IgD-negative memory B cell (primary cell): Measurements from ENCODE around the gene FOXP3. TPM values are rescaled to one million over a fixed set of nuclear protein-coding genes. Genes with fewer than 3 reads are reported as not detected.

ENCODE experiments used
- H3K27ac Mint-ChIP-seq, 3 donors: one replicate each; pipeline ENCODE4 v1.8.0; 2020 to 2022; ENCODE audit warnings: mild to moderate bottlenecking in 3 of 3, mixed read lengths in 3 of 3, moderate library complexity in 1 of 3
- H3K27me3 Mint-ChIP-seq: one replicate; pipeline ENCODE4 v1.8.0; 2021; ENCODE audit warnings: mixed read lengths
- H3K36me3 Mint-ChIP-seq: one replicate; pipeline ENCODE4 v1.8.0; 2020; ENCODE audit warnings: mild to moderate bottlenecking, mixed read lengths
- H3K4me1 Mint-ChIP-seq, 3 donors: one replicate each; pipeline ENCODE4 v1.8.0; 2020 to 2022; ENCODE audit warnings: mixed read lengths in 3 of 3, mild to moderate bottlenecking in 1 of 3
- H3K4me3 Mint-ChIP-seq, 4 donors: one replicate each; pipeline ENCODE4 v1.8.0; 2020 to 2022; ENCODE audit warnings: mild to moderate bottlenecking in 4 of 4, mixed read lengths in 4 of 4, moderate library complexity in 3 of 4
- H3K9me3 Mint-ChIP-seq, 3 donors: one replicate each; pipeline ENCODE4 v1.8.0; 2020 to 2021; ENCODE audit warnings: mixed read lengths in 3 of 3, mild to moderate bottlenecking in 1 of 3
- polyA plus RNA-seq: library from polyadenylated mRNA; unstranded; fragments of 300-500 nt; fragmentation: Illumina TruSeq; gene quantifications from one replicate; pipeline ENCODE4 v1.2.3, GENCODE V29; 2021

The FOXP3 gene
- polyA plus RNA-seq, 1 donor from 2014 or later: 0.09 TPM

DNA sequence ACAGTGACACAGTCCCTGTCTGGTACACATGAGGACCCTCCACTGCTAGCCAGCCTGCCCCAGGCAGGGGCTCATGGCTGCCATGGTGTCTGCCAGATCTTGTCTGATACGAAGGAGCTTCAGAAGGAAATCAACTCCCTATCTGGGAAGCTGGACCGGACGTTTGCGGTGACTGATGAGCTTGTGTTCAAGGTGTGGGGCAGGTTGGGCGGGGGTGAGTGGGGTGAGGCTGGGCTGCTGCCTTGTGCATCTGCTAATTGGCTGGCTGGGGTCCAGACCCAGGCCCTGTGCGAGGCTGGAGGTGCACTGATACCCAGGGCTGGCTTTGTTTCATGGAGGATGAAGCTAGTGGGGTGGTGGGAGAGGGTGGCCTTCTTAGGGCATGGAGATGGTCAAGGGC, 15.4 kb downstream of the FOXP3 start:
- Mint-ChIP-seq H3K36me3 (no peaks in the 10 kb centered on the region), H3K9me3 (no peaks in the 10 kb centered on the region), H3K27me3 (no peaks in the 10 kb centered on the region), H3K4me3 (no peak overlapping the region), H3K4me1 (peaks cover 0 to 2% (median 0%) of the 10 kb centered on the region in 3 donors), H3K27ac (no peak overlapping the region)

- Mint-ChIP-seq H3K4me3 (no peak overlapping the region), H3K27me3 (no peaks in the 10 kb centered on the region), H3K9me3 (no peaks in the 10 kb centered on the region), H3K27ac (no peak overlapping the region), H3K4me1 (peaks cover 0 to 4% (median 0%) of the 10 kb centered on the region in 3 donors), H3K36me3 (no peaks in the 10 kb centered on the region)
These were observed 16.3 kb downstream of the FOXP3 start for GRCh38 chrX:49247916-49248811.

DNA sequence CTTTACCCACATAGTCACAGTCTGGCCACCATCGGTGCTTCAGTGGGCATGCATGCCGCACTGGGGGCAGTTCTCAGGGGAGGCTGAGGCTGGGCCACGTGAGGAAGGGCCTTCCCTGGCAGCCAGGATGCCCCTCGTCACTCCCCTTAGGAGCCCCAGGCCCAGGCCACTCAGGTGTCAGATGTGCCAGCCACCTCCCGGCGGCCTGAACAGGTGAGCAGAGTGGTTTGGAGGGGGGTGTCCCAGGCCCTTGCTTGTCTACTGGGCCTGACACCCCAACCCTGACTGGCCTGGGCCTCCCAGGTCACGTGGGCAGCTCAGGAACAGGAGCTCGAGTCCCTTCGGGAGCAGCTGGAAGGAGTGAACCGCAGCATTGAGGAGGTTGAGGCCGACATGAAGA, 17.2 kb downstream of the FOXP3 start:
- no peaks in the 10 kb centered on the region for H3K9me3 Mint-ChIP-seq
- H3K27me3 Mint-ChIP-seq: no peaks in the 10 kb centered on the region
- H3K4me1 Mint-ChIP-seq: peaks cover 0 to 4% (median 0%) of the 10 kb centered on the region in 3 donors
- no peak overlapping the region for H3K4me3 Mint-ChIP-seq
- no peak overlapping the region for H3K27ac Mint-ChIP-seq
- H3K36me3 Mint-ChIP-seq: no peaks in the 10 kb centered on the region

- H3K27ac Mint-ChIP-seq: no peak overlapping the region
- peaks cover 0 to 4% (median 0%) of the 10 kb centered on the region in 3 donors for H3K4me1 Mint-ChIP-seq
- no peaks in the 10 kb centered on the region for H3K9me3 Mint-ChIP-seq
These were observed 18.0 kb downstream of the FOXP3 start for GRCh38 chrX:49246541-49246940.

GRCh38 chrX:49244207-49244606, 20.3 kb downstream of the FOXP3 start:
- Mint-ChIP-seq H3K4me1 (peaks cover 0 to 2% (median 0%) of the 10 kb centered on the region in 3 donors), H3K27me3 (no peaks in the 10 kb centered on the region), H3K4me3 (no peak overlapping the region), H3K27ac (no peak overlapping the region), H3K36me3 (no peaks in the 10 kb centered on the region), H3K9me3 (no peaks in the 10 kb centered on the region)

More at GRCh38 chrX:49246541-49246940, 18.0 kb downstream of the FOXP3 start:
- Mint-ChIP-seq H3K36me3 (no peaks in the 10 kb centered on the region), H3K27me3 (no peaks in the 10 kb centered on the region), H3K4me3 (no peak overlapping the region)

GRCh38 chrX:49243166-49243565, 21.3 kb downstream of the FOXP3 start:
- H3K36me3 Mint-ChIP-seq: no peaks in the 10 kb centered on the region
- peaks cover 0 to 2% (median 0%) of the 10 kb centered on the region in 3 donors for H3K4me1 Mint-ChIP-seq
- no peaks in the 10 kb centered on the region for H3K27me3 Mint-ChIP-seq
- H3K4me3 Mint-ChIP-seq: no peak overlapping the region
- no peaks in the 10 kb centered on the region for H3K9me3 Mint-ChIP-seq
- H3K27ac Mint-ChIP-seq: no peak overlapping the region

- Mint-ChIP-seq H3K27me3 (no peaks in the 10 kb centered on the region), H3K36me3 (no peaks in the 10 kb centered on the region), H3K9me3 (no peaks in the 10 kb centered on the region), H3K4me1 (peaks cover 0 to 2% (median 0%) of the 10 kb centered on the region in 3 donors), H3K4me3 (no peak overlapping the region), H3K27ac (no peak overlapping the region)
These were observed 21.9 kb downstream of the FOXP3 start for GRCh38 chrX:49242545-49243066.

GRCh38 chrX:49238735-49239134, 25.8 kb downstream of the FOXP3 start:
- Mint-ChIP-seq H3K27me3 (no peaks in the 10 kb centered on the region), H3K4me1 (peaks cover 9 to 16% (median 12%) of the 10 kb centered on the region in 3 donors), H3K4me3 (no peak overlapping the region)

DNA sequence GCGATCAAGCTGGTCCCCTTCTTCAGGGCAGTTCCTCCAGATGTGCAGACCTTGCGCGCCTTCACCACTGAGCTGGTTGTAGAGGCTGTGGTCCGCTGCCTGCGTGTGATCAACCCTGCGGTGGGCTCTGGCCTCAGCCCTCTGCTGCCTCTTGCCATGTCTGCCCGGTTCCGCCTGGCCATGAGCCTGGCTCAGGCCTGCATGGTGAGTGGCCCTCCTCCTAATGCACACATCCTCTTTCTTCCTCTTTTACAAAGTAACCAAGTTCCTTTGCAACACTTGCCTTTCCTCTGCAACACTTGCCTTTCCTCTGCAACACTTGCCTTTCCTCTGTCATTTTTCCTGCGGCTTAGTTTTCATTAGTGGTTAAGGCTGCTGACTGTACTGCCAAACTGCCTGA, 27.4 kb downstream of the FOXP3 start:
- Mint-ChIP-seq H3K4me1 (peaks cover 9 to 16% (median 12%) of the 10 kb centered on the region in 3 donors), H3K36me3 (peaks cover 1% of the 10 kb centered on the region), H3K27ac (peak overlapping the region in 2 of 3 donors; percentile 11 to 56), H3K9me3 (no peaks in the 10 kb centered on the region), H3K27me3 (no peaks in the 10 kb centered on the region), H3K4me3 (peak overlapping the region; percentile 72 to 84 (median 79))

More at GRCh38 chrX:49238735-49239134, 25.8 kb downstream of the FOXP3 start:
- Mint-ChIP-seq H3K27ac (no peak overlapping the region), H3K36me3 (no peaks in the 10 kb centered on the region), H3K9me3 (no peaks in the 10 kb centered on the region)

GRCh38 chrX:49233887-49234555, 30.5 kb downstream of the FOXP3 start:
- Mint-ChIP-seq H3K4me3 (no peak overlapping the region), H3K9me3 (no peaks in the 10 kb centered on the region), H3K4me1 (peaks cover 12 to 20% (median 12%) of the 10 kb centered on the region in 3 donors), H3K27ac (no peak overlapping the region), H3K36me3 (peaks cover 1% of the 10 kb centered on the region), H3K27me3 (no peaks in the 10 kb centered on the region)

DNA sequence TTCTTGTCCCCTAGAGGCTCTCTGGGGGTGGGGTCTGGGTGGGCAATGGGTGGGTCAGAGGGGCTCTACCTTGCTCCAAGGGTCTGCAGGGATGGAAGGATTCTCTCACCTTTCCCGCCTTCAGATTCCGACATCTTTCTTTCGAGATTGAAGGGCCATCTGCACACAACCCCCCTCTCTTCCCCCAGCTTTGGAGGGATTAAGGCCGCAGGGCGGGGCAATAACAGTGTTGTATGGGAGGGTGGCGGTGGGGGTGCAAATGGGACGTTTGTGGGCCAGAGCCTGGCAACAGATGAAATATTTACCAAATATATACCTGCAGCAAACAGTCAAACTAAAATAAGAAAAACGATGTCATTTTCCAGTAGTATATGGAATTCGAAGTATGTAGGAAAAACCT, 31.3 kb downstream of the FOXP3 start, which contains the start of gene CACNA1F:
CACNA1F (minus strand) TSS at position 165 of the 400 bp plus-strand sequence; CDS start at position 134, 31 bp downstream.
- Mint-ChIP-seq H3K9me3 (no peaks in the 10 kb centered on the region), H3K36me3 (peaks cover 1% of the 10 kb centered on the region), H3K4me3 (peak within 1 kb of the TSS in 1 of 4 donors; percentile 69), H3K27me3 (no peaks in the 10 kb centered on the region), H3K4me1 (peaks cover 12 to 20% (median 12%) of the 10 kb centered on the region in 3 donors), H3K27ac (peak within 1 kb of the TSS in 2 of 3 donors; percentile 16 to 93)

DNA sequence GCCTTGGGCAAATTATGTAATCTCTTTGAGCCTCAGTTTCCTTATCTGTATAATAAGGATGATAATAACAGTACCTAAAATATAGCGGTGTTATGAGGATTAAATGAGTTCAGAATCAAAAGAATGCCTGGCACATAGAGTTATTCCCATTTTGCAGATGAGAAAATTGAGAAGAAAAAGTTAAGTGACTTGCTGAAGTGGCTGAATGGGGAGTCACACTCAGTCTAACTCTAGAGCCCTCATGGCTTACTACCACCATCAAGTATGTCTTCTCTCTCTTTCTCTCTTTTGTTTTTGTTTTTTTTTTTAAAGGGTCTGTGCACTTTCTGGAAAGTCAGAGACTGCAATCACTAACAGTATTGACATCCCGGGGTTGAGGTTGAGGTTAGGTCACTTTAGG, 32.0 kb downstream of the FOXP3 start:
- no peaks in the 10 kb centered on the region for H3K27me3 Mint-ChIP-seq
- peak overlapping the region in 1 of 3 donors; percentile 16 for H3K27ac Mint-ChIP-seq
- peaks cover 12 to 20% (median 12%) of the 10 kb centered on the region in 3 donors for H3K4me1 Mint-ChIP-seq
- H3K9me3 Mint-ChIP-seq: peaks cover 0 to 4% (median 0%) of the 10 kb centered on the region in 3 donors
- H3K36me3 Mint-ChIP-seq: peaks cover 2% of the 10 kb centered on the region
- peak overlapping the region in 1 of 4 donors; percentile 69 for H3K4me3 Mint-ChIP-seq

GRCh38 chrX:49231333-49232000, 33.0 kb downstream of the FOXP3 start:
- Mint-ChIP-seq H3K27ac (peak overlapping the region in 2 of 3 donors; percentile 93 to 95), H3K4me3 (peak overlapping the region; percentile 39 to 93 (median 88)), H3K36me3 (peaks cover 4% of the 10 kb centered on the region), H3K4me1 (peaks cover 6 to 10% (median 8%) of the 10 kb centered on the region in 3 donors), H3K27me3 (no peaks in the 10 kb centered on the region), H3K9me3 (peaks cover 0 to 4% (median 1%) of the 10 kb centered on the region in 3 donors)

DNA sequence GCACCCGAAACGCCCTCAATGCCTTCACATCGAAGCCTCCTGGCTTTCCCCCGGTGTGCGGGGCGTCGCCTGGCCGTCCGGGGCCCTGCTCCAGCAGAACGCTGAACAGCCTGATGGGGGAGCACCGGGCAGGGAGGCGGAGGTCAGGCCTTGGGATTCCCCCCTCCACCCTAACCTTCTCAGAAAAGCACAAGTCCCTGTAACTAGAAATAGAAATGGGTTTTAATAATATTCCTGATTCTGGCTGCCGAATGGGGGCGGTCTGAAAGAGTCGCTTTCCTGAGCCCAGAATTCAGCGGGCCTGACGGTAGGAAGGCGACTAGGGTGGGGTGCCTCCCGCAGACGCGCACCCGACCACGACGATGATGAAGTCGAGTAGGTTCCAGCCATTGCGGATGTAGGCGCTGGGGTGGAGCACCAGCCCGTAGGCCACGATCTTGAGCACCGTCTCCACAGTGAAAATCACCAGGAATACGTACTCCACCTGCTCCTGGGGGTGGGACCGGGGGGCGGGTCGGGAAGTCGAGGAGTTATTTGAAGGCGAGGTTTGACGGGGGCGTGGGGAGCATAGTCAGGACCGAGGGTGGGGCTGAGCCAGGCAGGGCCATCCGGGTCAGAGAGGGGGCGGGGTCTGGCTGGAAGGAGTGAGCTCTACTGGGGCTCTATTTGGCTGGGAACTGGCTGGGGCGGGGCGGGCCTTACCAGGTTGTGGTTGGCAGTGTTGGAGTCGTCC, 33.8 kb downstream of the FOXP3 start:
- H3K27ac Mint-ChIP-seq: peak overlapping the region; percentile 92 to 95 (median 93)
- peak overlapping the region; percentile 84 to 95 (median 92) for H3K4me3 Mint-ChIP-seq
- H3K36me3 Mint-ChIP-seq: peaks cover 4% of the 10 kb centered on the region
- H3K9me3 Mint-ChIP-seq: peaks cover 0 to 4% (median 1%) of the 10 kb centered on the region in 3 donors
- H3K27me3 Mint-ChIP-seq: no peaks in the 10 kb centered on the region
- H3K4me1 Mint-ChIP-seq: peaks cover 6 to 8% (median 8%) of the 10 kb centered on the region in 3 donors
